Stimulated activated CD8-positive, alpha-beta memory T cell treated with anti-CD3 and anti-CD28 coated beads, Interleukin-15, amount 100 ng/mL, for 1 hour (primary cell): ENCODE measurements around the gene MUC4.
"Not testable (repeated sequence)": the region's sequence is repeated elsewhere in the genome, so short reads cannot be mapped to it uniquely, and the experiment has no call there.

ENCODE experiments used
- DNase-seq: peaks from one replicate; pipeline ENCODE4 v3.0.0-alpha.2; 2020; ENCODE audit warnings: low read depth

Gene MUC4

DNA sequence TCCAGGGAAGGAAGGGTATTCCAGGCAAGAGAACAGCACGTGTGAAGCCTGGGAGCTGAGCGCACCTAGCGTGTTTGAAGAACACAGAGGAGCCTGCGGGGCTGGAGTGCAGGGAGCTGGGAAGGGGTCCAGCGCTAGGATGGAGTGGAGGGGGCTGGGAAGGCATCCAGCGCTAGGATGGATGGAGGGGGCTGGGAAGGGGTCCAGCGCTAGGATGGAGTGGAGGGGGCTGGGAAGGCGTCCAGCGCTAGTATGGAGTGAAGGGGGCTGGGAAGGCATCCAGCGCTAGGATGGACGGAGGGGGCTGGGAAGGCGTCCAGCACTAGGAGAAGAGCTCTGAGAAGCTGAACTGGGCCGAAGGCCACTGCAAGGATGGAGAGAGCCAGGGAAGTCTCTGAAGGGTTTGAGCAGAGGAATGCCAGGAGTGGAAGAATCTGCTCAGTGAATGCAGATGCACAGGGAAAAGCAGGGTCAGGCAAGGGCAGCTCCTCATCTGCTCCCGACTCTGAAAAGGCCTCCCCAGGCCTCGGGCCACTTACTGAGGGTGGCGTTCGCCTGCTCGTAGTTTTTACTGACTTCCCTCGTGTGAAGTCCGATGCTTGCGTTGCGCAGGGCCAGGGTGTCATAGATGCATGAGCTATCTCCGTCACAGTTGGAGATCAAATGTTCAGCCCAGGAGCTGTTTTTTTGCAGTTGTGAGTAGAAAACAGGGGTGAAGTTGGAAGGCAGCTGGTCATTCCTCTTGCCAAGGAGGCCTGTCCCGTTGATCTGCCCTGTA lies 51.2 kb downstream of the MUC4 start:
- DNase-seq, result no peak

GRCh38 chr3:195758721-195759353 lies 52.9 kb downstream of the MUC4 start:
- no peak for DNase-seq

DNA sequence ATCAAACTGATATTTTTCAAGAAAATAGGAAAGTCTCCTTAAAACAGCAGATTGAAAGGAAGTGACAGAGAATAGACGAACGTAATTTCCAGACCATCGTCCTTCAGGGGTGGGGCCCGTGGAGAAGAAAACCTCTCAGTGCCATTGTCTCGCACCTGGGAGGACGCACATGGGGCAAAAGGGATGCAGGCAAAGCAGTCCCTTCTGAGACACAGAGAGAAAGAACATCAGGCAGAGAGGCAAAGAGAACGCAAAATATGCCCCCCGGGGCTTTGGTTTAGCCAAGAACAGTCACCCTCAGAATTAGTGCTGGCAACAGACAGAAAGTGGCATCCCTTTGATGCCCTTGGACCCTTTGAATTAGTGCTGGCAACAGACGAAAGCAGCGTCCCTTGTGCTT lies 53.9 kb downstream of the MUC4 start:
- no peak for DNase-seq

- no peak for DNase-seq
Measured at GRCh38 chr3:195757438-195757770, 54.3 kb downstream of the MUC4 start.

DNA sequence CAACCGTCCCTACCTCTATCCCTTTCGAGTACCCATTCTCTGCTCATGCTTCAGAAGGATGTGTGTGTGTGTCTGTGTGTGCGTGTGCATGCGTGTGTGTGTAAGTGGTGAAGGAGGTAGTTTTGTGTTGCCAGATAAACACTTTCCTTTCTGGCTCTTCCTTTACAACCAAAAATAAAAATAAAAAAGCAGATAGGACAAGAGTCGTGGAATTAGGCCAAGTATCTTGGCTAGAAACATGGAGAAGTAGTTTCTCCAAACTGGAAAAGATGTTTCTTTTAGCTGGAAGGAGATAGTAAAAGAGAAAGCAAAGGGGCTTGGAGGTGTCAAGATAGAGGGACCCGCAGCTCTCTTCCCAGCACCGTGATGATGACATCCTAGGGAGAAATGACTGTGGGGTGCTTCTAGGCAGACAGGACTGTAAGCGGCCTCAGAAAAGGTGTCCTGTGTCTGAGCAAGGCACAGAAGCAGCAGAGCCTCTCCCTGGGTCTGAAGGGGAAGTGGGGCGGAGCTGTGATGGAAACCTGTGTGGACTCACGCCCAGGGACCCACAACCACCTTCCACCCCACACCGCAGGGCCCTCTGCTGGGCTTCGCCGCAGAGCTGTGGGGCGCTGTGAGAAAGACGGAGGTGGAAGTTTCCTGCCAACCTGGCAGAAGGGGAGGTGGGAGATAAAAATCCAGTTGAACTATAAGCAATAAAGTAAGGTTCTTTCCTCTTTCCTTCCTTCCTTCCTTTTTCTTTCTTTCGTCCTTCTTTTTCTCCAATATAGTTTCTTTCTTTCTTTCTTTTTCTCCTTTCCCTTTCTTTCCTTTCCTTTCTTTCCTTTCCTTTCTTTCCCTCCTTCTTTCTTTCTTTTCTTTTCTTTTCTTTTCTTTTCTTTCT lies 55.7 kb downstream of the MUC4 start:
- no peak for DNase-seq

GRCh38 chr3:195755391-195755790 lies 56.3 kb downstream of the MUC4 start:
- no peak for DNase-seq

DNA sequence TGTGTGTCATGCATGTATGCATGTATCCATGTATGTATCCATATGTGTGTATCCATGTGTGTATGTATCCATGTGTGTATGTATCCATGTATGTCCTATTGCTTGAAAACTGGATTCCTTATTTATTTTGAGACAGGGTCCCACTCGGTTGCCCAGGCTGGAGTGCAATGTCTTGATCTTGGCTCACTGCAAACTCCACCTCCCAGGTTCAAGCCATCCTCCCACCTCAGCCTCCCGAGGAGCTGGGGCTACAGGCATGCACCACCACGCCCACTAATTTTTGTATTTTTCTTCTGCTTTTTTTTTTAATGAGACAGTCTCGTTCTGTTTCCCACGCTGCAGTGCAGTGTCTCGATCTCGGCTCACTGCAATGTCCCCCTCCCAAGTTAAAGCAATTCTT lies 56.8 kb downstream of the MUC4 start:
- no peak for DNase-seq

DNA sequence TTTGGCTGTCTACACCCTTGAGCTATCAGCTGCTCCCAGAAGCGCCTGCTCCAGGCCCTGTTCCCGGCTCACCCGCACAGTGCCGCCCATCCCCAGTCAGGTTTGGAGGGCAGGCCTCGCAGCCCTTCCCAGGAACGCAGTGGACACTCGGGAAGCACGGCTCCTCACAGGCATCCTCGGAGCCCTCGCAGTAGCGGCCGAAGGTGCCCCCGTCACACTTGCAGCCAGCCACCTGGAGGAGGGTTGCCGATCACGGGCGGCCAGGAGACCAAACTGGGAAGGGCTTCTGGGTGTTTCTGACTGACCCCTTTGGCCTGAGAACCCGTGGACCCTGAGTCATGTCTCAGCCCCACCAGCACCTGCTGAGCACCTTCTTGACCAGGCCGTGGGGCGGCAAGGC lies 57.6 kb downstream of the MUC4 start:
- no peak for DNase-seq

DNA sequence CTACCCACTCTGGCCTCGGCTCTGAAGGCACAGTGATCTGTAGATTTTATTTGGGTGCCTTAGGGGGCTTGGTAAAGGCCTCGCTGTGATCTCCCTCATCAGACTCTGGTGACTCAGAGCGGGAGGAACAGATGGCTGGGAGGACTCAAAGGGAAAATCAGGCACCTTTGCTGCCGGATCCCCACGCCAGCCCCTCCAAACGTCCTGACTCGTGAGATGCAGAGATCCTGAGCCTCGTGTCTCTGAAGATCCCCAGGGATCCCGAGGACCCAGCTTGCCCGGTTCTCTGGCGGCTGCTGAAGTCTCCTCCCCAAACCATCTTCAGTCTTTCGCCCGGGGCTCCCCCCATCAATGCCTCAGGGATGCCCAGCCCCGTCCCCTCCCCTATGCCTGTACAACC lies 58.1 kb downstream of the MUC4 start:
- DNase-seq, result no peak

DNA sequence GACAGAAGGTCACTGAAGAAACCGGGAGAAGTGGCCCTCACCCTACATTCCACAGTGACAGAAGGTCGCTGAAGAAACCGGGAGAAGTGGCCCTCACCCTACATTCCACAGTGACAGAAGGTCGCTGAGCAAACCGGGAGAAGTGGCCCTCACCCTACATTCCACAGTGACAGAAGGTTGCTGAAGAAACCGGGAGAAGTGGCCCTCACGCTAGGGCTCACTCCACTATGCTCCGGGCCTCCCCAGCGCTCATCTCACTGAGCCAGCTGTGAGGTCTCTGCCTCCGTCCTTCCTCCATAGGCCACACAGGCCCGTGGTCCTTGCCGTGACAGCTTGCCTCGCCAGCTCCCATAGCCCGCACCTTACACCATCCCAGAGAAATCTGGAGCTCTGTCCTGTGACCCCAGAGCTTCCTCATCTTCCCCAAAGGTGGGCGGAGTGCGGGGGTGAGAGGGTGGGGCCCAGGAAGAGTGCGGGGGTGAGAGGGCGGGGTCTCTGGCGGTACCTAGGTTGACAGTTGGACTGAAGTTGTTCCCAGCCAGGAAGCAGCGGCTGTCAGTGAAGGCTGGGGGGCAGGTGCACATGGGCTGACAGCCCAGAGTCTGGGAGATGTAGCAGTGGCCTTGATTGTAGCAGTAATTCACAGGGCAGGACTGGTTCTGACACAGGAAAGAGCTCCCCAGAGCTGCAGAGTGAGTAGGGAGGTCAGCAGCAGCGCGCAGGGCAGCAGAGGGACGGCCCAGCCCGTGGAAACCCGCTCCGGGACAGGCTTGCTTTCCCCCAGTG lies 59.0 kb downstream of the MUC4 start:
- no peak for DNase-seq

- DNase-seq, result no peak
Measured at GRCh38 chr3:195752066-195752465, 59.7 kb downstream of the MUC4 start.

DNA sequence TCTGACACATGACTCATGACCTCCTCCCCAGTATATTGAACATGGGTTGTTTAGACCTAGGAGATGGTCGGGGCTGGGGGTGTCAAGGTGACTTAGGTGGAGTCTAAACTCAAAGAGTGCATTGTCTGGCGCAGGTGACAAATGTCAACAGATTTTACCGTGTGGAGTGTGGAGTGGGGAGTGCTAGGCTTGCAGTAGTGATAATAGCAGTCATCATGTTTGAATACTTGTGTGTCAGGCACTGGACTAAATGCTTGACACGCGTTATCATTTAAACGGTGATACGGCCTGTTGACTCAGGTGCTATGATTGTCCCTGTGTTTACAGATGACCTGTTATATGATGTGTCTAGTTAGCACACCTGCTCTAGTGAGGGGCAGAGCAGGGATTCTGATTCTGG lies 60.2 kb downstream of the MUC4 start:
- no peak for DNase-seq

GRCh38 chr3:195750797-195751520 lies 60.8 kb downstream of the MUC4 start:
- DNase-seq, result no peak

DNA sequence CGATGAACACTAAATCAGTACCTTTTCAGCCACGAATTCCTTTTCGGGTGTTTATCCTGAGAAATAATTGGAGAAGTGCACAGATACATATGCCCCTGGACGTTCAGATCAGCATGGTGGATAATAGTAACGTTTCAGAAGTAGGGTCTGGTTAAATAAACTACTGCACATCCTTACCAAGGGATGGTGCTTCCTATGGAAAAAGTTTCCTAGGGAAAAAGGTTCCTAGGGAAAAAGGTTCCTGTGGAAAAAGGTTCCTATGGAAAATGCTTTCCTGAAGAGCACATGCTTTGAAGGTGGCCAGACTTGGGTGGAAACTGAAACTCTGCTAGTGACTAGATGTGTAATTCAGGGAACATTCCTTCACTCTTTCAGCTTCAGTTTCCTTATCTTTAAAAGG lies 62.6 kb downstream of the MUC4 start:
- DNase-seq, result not testable (repeated sequence)

- no peak for DNase-seq
Measured at GRCh38 chr3:195748661-195749060, 63.1 kb downstream of the MUC4 start.

- no peak for DNase-seq
Measured at GRCh38 chr3:195746751-195747150, 65.0 kb downstream of the MUC4 start.

DNA sequence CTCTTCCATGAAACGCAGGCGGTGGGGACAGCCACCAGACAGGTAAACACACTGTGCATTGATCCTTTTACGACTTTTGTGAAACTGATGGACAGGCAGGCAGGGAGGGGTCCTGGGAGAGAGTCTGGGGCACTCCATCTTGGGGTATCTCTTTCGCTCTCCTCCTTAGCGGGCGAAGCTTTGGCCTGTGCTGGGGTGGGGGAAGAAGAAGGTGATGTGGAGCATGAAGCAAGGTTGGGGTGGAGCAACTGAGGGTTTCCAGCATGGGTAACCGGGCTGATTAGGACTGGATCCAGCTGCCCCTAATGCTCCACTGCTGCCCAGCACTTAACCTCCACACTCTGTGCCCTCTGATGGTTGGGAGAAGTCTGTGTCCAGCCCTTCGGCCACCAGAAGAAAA lies 65.4 kb downstream of the MUC4 start:
- DNase-seq, result no peak

DNA sequence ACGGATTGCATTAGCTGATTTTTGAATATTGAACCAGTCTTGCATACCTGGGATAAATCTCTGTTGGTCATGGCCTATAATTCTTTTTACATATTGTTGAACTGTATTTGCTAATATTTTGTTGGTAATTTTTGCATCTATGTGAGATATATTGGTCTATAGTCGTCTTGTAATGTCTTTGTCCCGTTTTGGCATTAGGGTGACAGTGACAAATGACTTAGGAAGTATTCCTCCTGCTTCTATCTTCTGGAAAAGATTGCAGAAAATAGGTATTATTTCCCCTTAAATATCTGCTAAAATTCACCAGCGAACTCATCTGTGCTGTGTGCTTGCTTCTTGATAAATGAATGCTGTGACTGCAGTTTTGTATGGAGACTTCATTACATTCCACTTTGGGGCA lies 67.3 kb downstream of the MUC4 start:
- DNase-seq, result no peak

- no peak for DNase-seq
Measured at GRCh38 chr3:195739561-195740111, 72.1 kb downstream of the MUC4 start.

GRCh38 chr3:195738274-195739044 lies 73.3 kb downstream of the MUC4 start:
- no peak for DNase-seq
